Measurements from ENCODE around the gene KBTBD3.
A peak's percentile ranks its signal among the peaks of the same experiment; 100 is the strongest.

The KBTBD3 gene

DNA sequence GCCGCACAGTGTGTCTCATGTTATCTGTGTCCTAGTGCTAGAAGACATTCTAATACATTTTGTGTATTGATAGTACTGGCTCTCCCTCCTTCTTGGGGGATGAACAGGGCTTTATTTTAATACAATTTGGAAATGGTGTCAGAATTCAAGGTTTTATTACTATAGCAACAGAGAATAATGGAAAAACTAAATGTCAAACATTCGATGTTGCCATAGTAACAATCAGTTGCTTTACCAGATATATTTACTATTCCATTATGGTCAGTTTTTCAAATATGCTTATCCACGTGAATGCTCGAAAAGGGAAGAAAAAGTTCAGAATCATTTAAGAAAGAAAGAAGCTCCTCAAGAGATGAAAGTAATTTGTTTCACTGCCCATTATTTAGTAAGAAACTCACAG is 46.5 kb downstream of the KBTBD3 start:
- Histone ChIP-seq H2AFZ (ENCODE audit: low read length) (no peak overlapping the region), H3K9me2 (ENCODE audit: low read depth, low read length) (no peaks in the 10 kb centered on the region), H3K4me3 (ENCODE audit: low read depth, low read length, poor library complexity, severe bottlenecking) (no peak overlapping the region), H3K9ac (ENCODE audit: low read length) (no peak overlapping the region), H3K79me2 (ENCODE audit: insufficient read depth, low read length) (no peaks in the 10 kb centered on the region), H3K4me1 (ENCODE audit: insufficient read depth, low read length, severe bottlenecking) (no peaks in the 10 kb centered on the region), H3K9me3 (ENCODE audit: low read length) (no peaks in the 10 kb centered on the region), H3K27me3 (ENCODE audit: insufficient read depth, low read length) (no peaks in the 10 kb centered on the region), H3K27ac (ENCODE audit: low read depth, low read length, poor library complexity, severe bottlenecking) (no peak overlapping the region), H3K4me2 (ENCODE audit: low read length) (no peak overlapping the region), H4K20me1 (ENCODE audit: insufficient read depth, low read length) (no peaks in the 10 kb centered on the region), H3F3A (ENCODE audit: insufficient read depth, low read length) (no peaks in the 10 kb centered on the region), H3K36me3 (ENCODE audit: insufficient read depth, low read length) (no peaks in the 10 kb centered on the region)
- TF ChIP-seq EZH2 (IDR thresholded peaks at IDR 0.05; ENCODE audit: borderline replicate concordance, low read length) = no peak
- TF ChIP-seq, protein P1, sequence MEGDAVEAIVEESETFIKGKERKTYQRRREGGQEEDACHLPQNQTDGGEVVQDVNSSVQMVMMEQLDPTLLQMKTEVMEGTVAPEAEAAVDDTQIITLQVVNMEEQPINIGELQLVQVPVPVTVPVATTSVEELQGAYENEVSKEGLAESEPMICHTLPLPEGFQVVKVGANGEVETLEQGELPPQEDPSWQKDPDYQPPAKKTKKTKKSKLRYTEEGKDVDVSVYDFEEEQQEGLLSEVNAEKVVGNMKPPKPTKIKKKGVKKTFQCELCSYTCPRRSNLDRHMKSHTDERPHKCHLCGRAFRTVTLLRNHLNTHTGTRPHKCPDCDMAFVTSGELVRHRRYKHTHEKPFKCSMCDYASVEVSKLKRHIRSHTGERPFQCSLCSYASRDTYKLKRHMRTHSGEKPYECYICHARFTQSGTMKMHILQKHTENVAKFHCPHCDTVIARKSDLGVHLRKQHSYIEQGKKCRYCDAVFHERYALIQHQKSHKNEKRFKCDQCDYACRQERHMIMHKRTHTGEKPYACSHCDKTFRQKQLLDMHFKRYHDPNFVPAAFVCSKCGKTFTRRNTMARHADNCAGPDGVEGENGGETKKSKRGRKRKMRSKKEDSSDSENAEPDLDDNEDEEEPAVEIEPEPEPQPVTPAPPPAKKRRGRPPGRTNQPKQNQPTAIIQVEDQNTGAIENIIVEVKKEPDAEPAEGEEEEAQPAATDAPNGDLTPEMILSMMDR (IDR thresholded peaks at IDR 0.05; ENCODE audit: low read length) = no peak

DNA sequence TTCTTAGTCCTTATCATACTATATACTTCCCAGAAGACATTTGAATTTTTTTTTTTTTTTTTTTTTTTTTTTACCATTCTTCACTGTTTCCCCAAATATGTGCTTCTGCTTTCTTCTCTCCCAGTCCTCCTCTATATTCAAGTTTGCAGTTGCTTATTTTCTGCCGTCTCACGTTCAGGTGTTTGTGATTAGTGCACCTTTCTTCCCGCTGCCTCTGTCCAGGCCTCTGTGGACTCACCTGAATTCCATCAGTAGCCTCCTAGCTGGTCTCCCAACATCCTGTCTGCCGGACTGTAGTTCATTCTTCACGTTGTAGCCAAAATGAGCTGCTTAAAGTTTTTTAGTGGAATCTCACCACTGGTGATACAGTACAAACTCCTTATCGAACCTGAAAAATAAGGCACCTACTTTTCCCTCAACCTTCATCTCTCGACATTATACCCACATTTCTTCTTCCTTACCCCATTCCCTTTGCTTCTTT is 54.3 kb downstream of the KBTBD3 start:
- Histone ChIP-seq H3K36me3 (ENCODE audit: insufficient read depth, low read length) (peaks cover 19% of the 10 kb centered on the region), H3K4me1 (ENCODE audit: insufficient read depth, low read length, severe bottlenecking) (peaks cover 33% of the 10 kb centered on the region), H3K27me3 (ENCODE audit: insufficient read depth, low read length) (no peaks in the 10 kb centered on the region), H4K20me1 (ENCODE audit: insufficient read depth, low read length) (no peaks in the 10 kb centered on the region), H3F3A (ENCODE audit: insufficient read depth, low read length) (no peaks in the 10 kb centered on the region), H3K27ac (ENCODE audit: low read depth, low read length, poor library complexity, severe bottlenecking) (peak overlapping the region; percentile 34), H3K9me2 (ENCODE audit: low read depth, low read length) (no peaks in the 10 kb centered on the region), H3K79me2 (ENCODE audit: insufficient read depth, low read length) (peaks cover 37% of the 10 kb centered on the region), H2AFZ (ENCODE audit: low read length) (0 out of 2 replicates have a peak overlapping the region, but pooled peaks have one; percentile 31), H3K4me2 (ENCODE audit: low read length) (peak overlapping the region; percentile 64), H3K4me3 (ENCODE audit: low read depth, low read length, poor library complexity, severe bottlenecking) (peak overlapping the region; percentile 91), H3K9me3 (ENCODE audit: low read length) (no peaks in the 10 kb centered on the region), H3K9ac (ENCODE audit: low read length) (peak overlapping the region; percentile 37; the same call in 1 of the 2 replicates)
- TF ChIP-seq, protein P1 (IDR thresholded peaks at IDR 0.05; ENCODE audit: low read length) = no peak
- no peak for TF ChIP-seq EZH2 (IDR thresholded peaks at IDR 0.05; ENCODE audit: borderline replicate concordance, low read length)

DNA sequence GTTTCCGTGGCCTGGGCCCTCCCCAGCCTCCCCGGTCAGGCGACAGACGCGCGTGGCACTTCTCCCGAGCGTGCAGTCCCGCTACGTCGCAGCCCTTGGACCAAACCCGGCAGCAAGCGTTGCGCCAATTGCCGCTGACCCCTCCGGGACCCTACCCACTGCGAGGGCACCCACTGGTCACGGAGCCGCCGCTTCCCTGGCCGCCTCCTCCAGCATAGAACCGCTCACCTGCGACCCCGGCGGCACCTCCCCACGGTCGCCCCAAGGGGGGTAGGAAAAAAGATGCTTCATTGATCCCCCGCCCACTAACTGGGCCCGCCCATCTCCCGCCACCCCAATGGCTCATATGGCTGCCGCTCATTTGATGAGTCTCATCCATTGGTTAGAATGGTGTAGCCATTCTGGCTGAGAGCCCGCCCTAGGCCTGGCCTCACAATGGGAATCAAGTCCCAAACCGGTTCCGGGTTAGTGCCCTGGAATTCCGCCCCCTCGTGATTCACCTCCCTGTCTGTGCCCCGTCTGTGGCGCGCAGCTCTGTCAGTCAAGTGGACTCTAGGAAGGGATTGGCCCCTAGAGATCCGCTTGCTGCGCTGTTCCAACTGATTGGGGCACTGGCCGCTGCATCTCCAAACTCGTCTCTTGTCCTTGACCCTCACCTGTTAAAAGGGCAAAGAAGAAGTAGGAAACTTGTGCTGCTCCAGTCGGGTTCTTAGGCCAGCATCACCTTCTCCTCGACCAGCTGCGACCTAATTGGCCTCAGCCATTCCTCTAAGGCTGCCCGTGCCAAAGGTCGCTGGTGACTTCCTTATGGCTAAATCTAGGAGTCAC is 55.0 kb downstream of the KBTBD3 start, which contains the start of gene MSANTD4:
Gene MSANTD4, minus strand, starts transcription at position 274 of the 828 bp plus-strand sequence. CDS start 11,323 bp downstream, outside the sequence.
- peak within 1 kb of the TSS; percentile 34 for H3K27ac ChIP-seq (ENCODE audit: low read depth, low read length, poor library complexity, severe bottlenecking)
- H3F3A ChIP-seq (ENCODE audit: insufficient read depth, low read length) = no peaks in the 10 kb centered on the region
- H3K4me2 ChIP-seq (ENCODE audit: low read length) = peak within 1 kb of the TSS; percentile 98
- no peaks in the 10 kb centered on the region for H3K9me2 ChIP-seq (ENCODE audit: low read depth, low read length)
- no peaks in the 10 kb centered on the region for H4K20me1 ChIP-seq (ENCODE audit: insufficient read depth, low read length)
- peak within 1 kb of the TSS; percentile 91 for H3K4me3 ChIP-seq (ENCODE audit: low read depth, low read length, poor library complexity, severe bottlenecking)
- peak within 1 kb of the TSS; percentile 89 for H3K9ac ChIP-seq (ENCODE audit: low read length)
- no peak for TF ChIP-seq EZH2 (IDR thresholded peaks at IDR 0.05; ENCODE audit: borderline replicate concordance, low read length)
- TF ChIP-seq, protein P1 (IDR thresholded peaks at IDR 0.05; ENCODE audit: low read length) = no peak
- H2AFZ ChIP-seq (ENCODE audit: low read length) = 0 out of 2 replicates have a peak within 1 kb of the TSS, but pooled peaks have one; percentile 31
- H3K4me1 ChIP-seq (ENCODE audit: insufficient read depth, low read length, severe bottlenecking) = peaks cover 37% of the 10 kb centered on the region
- H3K27me3 ChIP-seq (ENCODE audit: insufficient read depth, low read length) = no peaks in the 10 kb centered on the region
- peaks cover 42% of the 10 kb centered on the region for H3K79me2 ChIP-seq (ENCODE audit: insufficient read depth, low read length)
- H3K36me3 ChIP-seq (ENCODE audit: insufficient read depth, low read length) = peaks cover 22% of the 10 kb centered on the region
- no peaks in the 10 kb centered on the region for H3K9me3 ChIP-seq (ENCODE audit: low read length)

Measured in OCI-LY1 (cell line).